ENCODE measurements around the gene AK8. TPM values are rescaled to one million over a fixed set of nuclear protein-coding genes. Genes with fewer than 3 reads are reported as not detected.

The AK8 gene
- total RNA-seq, 1 donor from 2014 or later, result 0.22 TPM

DNA sequence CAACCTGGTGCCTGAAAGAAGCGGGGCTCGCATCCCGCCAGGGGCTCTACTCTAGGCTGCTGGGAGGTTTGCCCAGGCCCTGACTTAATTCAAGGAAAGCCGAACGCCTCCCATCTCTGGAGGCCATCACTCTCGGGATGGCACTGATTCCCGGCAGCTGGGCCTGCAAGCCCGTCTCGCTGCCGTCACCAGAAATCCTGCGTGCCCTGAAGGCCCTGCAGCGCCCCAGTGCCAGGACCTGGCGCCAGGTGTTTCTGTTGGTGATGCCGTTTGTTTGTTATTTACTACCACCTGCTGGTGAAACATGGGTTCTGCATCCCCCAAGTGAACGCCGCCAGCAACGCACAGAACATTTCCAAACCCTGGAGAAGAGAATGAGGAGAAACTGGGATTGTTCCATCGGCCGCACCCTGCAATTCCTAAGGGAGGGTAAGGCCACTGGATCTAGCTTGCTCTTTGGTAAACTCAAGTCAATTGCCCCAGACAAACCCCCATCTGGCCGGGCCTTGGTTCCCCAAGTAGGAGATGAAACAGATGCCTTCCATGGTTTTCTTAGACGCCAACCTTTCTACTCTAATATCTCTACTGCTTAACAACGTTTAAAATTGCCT, 77.9 kb downstream of the AK8 start:
- H3K27me3 Mint-ChIP-seq (ENCODE audit: low read depth), result peaks cover 33% of the 10 kb centered on the region
- no peak overlapping the region for H3K27ac Mint-ChIP-seq (ENCODE audit: unreplicated experiment)
- no peak overlapping the region for H3K4me3 Mint-ChIP-seq (ENCODE audit: unreplicated experiment)
- DNase-seq (ENCODE audit: low spot score), result no peak
- TF ChIP-seq, protein P1, sequence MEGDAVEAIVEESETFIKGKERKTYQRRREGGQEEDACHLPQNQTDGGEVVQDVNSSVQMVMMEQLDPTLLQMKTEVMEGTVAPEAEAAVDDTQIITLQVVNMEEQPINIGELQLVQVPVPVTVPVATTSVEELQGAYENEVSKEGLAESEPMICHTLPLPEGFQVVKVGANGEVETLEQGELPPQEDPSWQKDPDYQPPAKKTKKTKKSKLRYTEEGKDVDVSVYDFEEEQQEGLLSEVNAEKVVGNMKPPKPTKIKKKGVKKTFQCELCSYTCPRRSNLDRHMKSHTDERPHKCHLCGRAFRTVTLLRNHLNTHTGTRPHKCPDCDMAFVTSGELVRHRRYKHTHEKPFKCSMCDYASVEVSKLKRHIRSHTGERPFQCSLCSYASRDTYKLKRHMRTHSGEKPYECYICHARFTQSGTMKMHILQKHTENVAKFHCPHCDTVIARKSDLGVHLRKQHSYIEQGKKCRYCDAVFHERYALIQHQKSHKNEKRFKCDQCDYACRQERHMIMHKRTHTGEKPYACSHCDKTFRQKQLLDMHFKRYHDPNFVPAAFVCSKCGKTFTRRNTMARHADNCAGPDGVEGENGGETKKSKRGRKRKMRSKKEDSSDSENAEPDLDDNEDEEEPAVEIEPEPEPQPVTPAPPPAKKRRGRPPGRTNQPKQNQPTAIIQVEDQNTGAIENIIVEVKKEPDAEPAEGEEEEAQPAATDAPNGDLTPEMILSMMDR (IDR thresholded peaks at IDR 0.05), result peak; percentile 92
- H3K9me3 Mint-ChIP-seq (ENCODE audit: low read depth), result no peaks in the 10 kb centered on the region
- H3K4me1 Mint-ChIP-seq (ENCODE audit: low read depth), result peaks cover 4% of the 10 kb centered on the region
- no peaks in the 10 kb centered on the region for H3K36me3 Mint-ChIP-seq (ENCODE audit: low read depth)

DNA sequence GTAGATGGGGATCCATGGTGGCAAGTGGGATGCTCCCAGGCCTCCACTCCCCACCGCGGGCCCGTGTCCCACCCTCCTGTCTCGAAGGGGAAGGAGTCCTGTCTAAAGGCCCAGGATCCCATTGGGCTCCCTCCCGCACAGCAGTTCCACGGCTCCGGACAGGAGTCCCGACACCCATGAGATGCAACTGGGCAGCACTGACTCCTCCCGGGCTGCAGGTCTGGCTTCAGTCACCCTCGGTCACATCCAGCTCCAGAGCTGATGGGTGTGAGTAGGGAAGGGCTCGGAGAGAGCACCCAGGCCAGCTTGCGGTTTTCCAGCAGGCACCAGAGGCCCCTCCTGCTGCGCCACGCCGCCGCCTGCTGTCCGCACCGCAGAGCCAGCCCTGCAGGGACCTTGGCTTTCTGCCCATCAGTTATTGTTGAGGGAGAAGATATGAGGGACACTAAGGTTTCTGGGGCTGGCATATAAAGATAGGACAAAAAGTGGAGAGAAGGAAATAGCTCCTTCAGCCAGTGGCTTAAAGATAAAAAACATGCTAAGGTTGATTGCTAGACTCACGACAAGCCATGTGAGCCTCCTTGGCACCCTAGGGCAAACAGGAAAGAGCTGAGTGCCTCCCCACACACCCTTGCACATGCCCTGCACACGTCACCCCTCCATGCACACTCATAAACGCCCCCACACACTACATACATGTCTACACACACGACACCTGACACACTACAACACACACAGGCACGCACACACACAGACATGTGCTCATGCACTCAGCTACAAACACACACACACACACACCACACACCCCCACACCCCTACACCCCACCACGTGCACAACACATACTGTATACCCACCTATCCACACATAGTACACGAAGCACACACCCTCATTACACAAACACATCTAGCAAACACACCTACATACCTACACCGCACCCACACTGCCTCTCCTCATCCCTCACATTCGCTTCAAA, 79.0 kb downstream of the AK8 start:
- no peaks in the 10 kb centered on the region for H3K36me3 Mint-ChIP-seq (ENCODE audit: low read depth)
- H3K9me3 Mint-ChIP-seq (ENCODE audit: low read depth), result no peaks in the 10 kb centered on the region
- TF ChIP-seq, protein P1 (IDR thresholded peaks at IDR 0.05), result no peak
- H3K27me3 Mint-ChIP-seq (ENCODE audit: low read depth), result peaks cover 36% of the 10 kb centered on the region
- no peak overlapping the region for H3K27ac Mint-ChIP-seq (ENCODE audit: unreplicated experiment)
- no peak overlapping the region for H3K4me3 Mint-ChIP-seq (ENCODE audit: unreplicated experiment)
- peaks cover 4% of the 10 kb centered on the region for H3K4me1 Mint-ChIP-seq (ENCODE audit: low read depth)
- no peak for DNase-seq (ENCODE audit: low spot score)

DNA sequence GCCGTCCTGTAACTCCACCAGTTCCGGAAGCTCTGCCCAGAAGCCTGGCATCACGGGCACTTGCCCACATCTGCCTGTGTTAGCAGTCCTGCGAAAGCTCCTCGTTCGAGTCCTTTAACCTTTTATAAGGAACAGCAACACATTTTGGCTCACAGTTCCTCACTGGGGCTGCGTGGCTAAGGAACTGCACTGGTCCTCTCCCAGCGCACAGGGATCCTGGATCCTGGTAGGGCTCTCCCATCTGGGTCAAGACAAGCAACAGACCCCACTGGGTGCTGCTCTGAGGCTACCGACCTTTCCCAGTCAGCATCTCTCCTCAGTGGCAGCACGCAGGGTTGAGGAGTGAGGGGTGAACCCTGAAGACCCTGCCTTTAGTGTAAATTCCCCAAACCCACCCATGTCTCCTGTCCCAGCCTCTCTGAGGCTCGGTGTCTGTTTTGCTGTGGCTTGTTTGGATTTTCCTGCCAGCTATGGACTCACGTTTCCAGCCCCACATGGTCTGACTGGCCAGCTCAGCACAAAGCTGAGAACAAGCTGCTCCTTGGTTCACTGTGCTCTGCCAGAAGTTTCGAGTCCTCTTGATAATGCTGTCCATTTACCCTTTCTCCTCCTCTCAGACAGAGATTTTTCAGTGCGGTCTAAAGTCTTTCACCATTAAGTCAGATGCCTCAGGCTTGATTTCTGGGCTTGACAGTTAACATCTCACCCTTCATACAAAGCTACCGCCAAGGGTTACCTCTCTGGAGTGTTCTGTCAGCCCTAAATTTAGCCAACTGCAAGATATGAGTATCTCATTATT, 80.0 kb downstream of the AK8 start:
- no peak overlapping the region for H3K27ac Mint-ChIP-seq (ENCODE audit: unreplicated experiment)
- TF ChIP-seq, protein P1 (IDR thresholded peaks at IDR 0.05), result no peak
- H3K9me3 Mint-ChIP-seq (ENCODE audit: low read depth), result no peaks in the 10 kb centered on the region
- peaks cover 44% of the 10 kb centered on the region for H3K27me3 Mint-ChIP-seq (ENCODE audit: low read depth)
- no peak overlapping the region for H3K4me3 Mint-ChIP-seq (ENCODE audit: unreplicated experiment)
- peaks cover 4% of the 10 kb centered on the region for H3K4me1 Mint-ChIP-seq (ENCODE audit: low read depth)
- no peak for DNase-seq (ENCODE audit: low spot score)
- H3K36me3 Mint-ChIP-seq (ENCODE audit: low read depth), result no peaks in the 10 kb centered on the region

DNA sequence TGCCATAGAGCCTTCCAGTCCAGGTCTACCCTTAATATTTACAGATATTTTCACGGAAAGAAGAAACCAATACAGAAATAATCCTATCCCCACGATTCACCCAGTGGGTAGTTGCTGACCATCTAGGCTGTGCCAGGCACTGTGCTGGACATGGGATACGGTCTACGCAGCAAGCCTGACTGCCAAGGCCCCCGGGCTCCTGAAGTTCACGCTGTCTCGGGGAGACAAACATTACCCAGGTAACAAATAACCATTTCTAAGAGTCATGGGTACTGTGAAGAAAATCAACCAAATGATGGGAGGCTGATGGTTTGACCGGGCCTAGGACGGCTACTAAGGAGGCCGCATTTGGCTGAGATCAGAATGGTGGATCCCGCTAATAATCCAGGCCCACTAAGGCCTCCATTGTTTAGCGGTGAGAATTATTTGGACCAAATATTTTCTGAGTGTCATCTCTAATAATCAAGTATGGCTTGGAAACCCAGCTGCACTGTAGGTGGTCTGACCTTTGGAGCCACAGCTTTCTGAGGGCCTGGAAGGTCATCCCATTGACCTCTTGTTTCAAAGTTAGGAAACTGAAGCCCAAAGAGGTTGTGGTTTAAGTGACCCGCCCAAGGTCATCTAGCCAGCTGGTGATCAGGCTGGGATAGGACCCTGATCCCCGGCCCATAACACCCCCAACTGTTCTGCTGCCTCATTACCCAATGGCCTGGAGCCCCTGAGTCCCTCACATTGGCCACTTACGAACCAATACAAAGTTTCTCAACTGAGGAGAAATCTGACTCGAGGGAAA, 82.4 kb downstream of the AK8 start:
- TF ChIP-seq, protein P1 (IDR thresholded peaks at IDR 0.05), result no peak
- Mint-ChIP-seq H3K4me3 (ENCODE audit: unreplicated experiment) (no peak overlapping the region), H3K9me3 (ENCODE audit: low read depth) (no peaks in the 10 kb centered on the region), H3K4me1 (ENCODE audit: low read depth) (peaks cover 4% of the 10 kb centered on the region), H3K27ac (ENCODE audit: unreplicated experiment) (no peak overlapping the region), H3K36me3 (ENCODE audit: low read depth) (no peaks in the 10 kb centered on the region), H3K27me3 (ENCODE audit: low read depth) (peaks cover 42% of the 10 kb centered on the region)
- no peak for DNase-seq (ENCODE audit: low spot score)

Data from chondrocyte (in vitro differentiated cells).